GM12878 (cell line): ENCODE data around the gene C1orf35. TPM values are rescaled to one million over a fixed set of nuclear protein-coding genes. Genes with fewer than 3 reads are reported as not detected.

ENCODE experiments used
- ATAC-seq: fragments of 200-7000 bp; cut with Tn5 transposase; 3 replicates; pipeline ENCODE4 v1.9.1; 2020; ENCODE audit warnings: mild to moderate bottlenecking, moderate library complexity
- BruUV-seq: library from RNA; stranded (reverse); fragments of 400-500 nt; replicated peaks from 2 replicates; lab custom pipeline; 2021; lab: Mats Ljungman, UMichigan
- CTCF ChIA-PET: fragments of 300-600 bp; sonication (Branson Sonifier 250); formaldehyde crosslinking; extraction: SDS; loops from one replicate; lab custom pipeline; 2021; ENCODE audit warnings: inconsistent platforms; lab: Yijun Ruan, JAX
- POLR2A ChIA-PET: fragments of 350-600 bp; formaldehyde crosslinking; extraction: SDS; loops from one replicate; lab custom pipeline; 2021; ENCODE audit warnings: inconsistent platforms; lab: Charles Lee
- RAD21 ChIA-PET: fragments of 300-600 bp; sonication (Branson Sonifier 250); formaldehyde crosslinking; loops from one replicate; lab custom pipeline; 2023; ENCODE audit warnings: antibody characterized with exemption; ENCODE audit not compliant: unreplicated experiment; lab: Charles Lee
- SMC1A ChIA-PET: fragments of 300-600 bp; sonication (Branson Sonifier 250); formaldehyde crosslinking; loops from one replicate; lab custom pipeline; 2023; ENCODE audit not compliant: unreplicated experiment, uncharacterized antibody; lab: Charles Lee
- DNase-seq: peaks from one replicate; pipeline ENCODE4 v3.0.0-alpha.2; 2011; ENCODE audit warnings: low read depth, low spot score
- FAIRE-seq: peaks from 3 replicates; lab custom pipeline; 2011; peaks lifted over from hg19 to GRCh38; lab: Jason Lieb, UNC
- H2AFZ ChIP-seq: 2 replicates; pipeline ENCODE4 v1.6.0; 2011; ENCODE audit warnings: low read depth, low read length, control low read depth; ENCODE audit not compliant: control insufficient read depth
- H3K27ac ChIP-seq: 2 replicates; pipeline ENCODE4 v1.5.1; 2011; ENCODE audit warnings: control low read depth; ENCODE audit not compliant: control insufficient read depth, insufficient read depth
- H3K27me3 ChIP-seq, 2 experiments: replicated peaks in 1 of 2; 2 replicates each; pipeline versions ENCODE4 v1.6.0 to v1.6.1; 2011; ENCODE audit warnings: low read length in 1 of 2; ENCODE audit not compliant: control insufficient read depth in 2 of 2, insufficient read depth in 2 of 2
- H3K36me3 ChIP-seq, 2 experiments: 2 replicates each; pipeline ENCODE4 v1.5.1; 2011; ENCODE audit warnings: low read length in 1 of 2; ENCODE audit not compliant: control insufficient read depth in 2 of 2, insufficient read depth in 2 of 2
- H3K4me1 ChIP-seq: 2 replicates; pipeline ENCODE4 v1.6.1; 2011; ENCODE audit warnings: mild to moderate bottlenecking, low read length, moderate library complexity, mixed read lengths; ENCODE audit not compliant: control insufficient read depth, insufficient read depth
- H3K4me2 ChIP-seq: 2 replicates; pipeline ENCODE4 v1.6.0; 2011; ENCODE audit warnings: control low read depth; ENCODE audit not compliant: control insufficient read depth, insufficient read depth
- H3K4me3 ChIP-seq: fragments of 200-600 bp; sonication (generic); 2 replicates; pipeline ENCODE4 v1.5.1; 2016
- H3K79me2 ChIP-seq: 2 replicates; pipeline ENCODE4 v1.6.0; 2011; ENCODE audit warnings: low read length; ENCODE audit not compliant: control insufficient read depth, insufficient read depth
- H3K9ac ChIP-seq: 2 replicates; pipeline ENCODE4 v1.8.0; 2011; ENCODE audit warnings: low read length, control low read depth, mixed read lengths; ENCODE audit not compliant: control insufficient read depth, insufficient read depth
- H3K9me3 ChIP-seq: replicated peaks from 3 replicates; pipeline ENCODE4 v1.5.1; 2011; ENCODE audit warnings: mild to moderate bottlenecking, low read length; ENCODE audit not compliant: control insufficient read depth, insufficient read depth
- H4K20me1 ChIP-seq: 2 replicates; pipeline ENCODE4 v1.6.0; 2011; ENCODE audit not compliant: control insufficient read depth, insufficient read depth
- ATF2 ChIP-seq: IDR thresholded peaks from 2 replicates; pipeline ENCODE4 v1.6.1; 2012; ENCODE audit warnings: low read length, inconsistent platforms
- BCL3 ChIP-seq: IDR thresholded peaks from 2 replicates; pipeline ENCODE4 v1.6.1; 2011; ENCODE audit warnings: borderline replicate concordance, low read depth, mild to moderate bottlenecking, moderate library complexity, low read length; ENCODE audit not compliant: insufficient read depth, poor library complexity, severe bottlenecking
- CEBPB ChIP-seq, 2 experiments: fragments of 150-350 bp in 1 of 2; IDR thresholded peaks; 2 replicates each; pipeline ENCODE4 v1.6.1; 2012 to 2014; ENCODE audit warnings: low read depth in 2 of 2, low read length in 2 of 2, borderline replicate concordance in 1 of 2, inconsistent platforms in 1 of 2
- DPF2 ChIP-seq: fragments of 450-650 bp; IDR thresholded peaks from 2 replicates; pipeline ENCODE4 v1.6.1; 2017; ENCODE audit warnings: mild to moderate bottlenecking
- HDGF ChIP-seq: fragments of 450-650 bp; IDR thresholded peaks from 2 replicates; pipeline ENCODE4 v1.6.1; 2016; ENCODE audit warnings: antibody characterized with exemption
- IRF4 ChIP-seq: IDR thresholded peaks from 2 replicates; pipeline ENCODE4 v1.6.1; 2011; ENCODE audit warnings: low read depth, low read length
- MEF2A ChIP-seq: IDR thresholded peaks from 2 replicates; pipeline ENCODE4 v1.6.1; 2011; ENCODE audit warnings: low read depth, mild to moderate bottlenecking, low read length, moderate library complexity; ENCODE audit not compliant: insufficient read depth
- MEF2B ChIP-seq: fragments of 450-650 bp; IDR thresholded peaks from 2 replicates; pipeline ENCODE4 v1.6.1; 2018; ENCODE audit warnings: mild to moderate bottlenecking, moderate library complexity; ENCODE audit not compliant: partially characterized antibody, poor library complexity, severe bottlenecking
- NFIC ChIP-seq: IDR thresholded peaks from 2 replicates; pipeline ENCODE4 v1.6.1; 2012; ENCODE audit warnings: low read depth, mild to moderate bottlenecking, inconsistent platforms, low read length, moderate library complexity
- NRF1 ChIP-seq: conservative IDR thresholded peaks from 2 replicates; pipeline ENCODE4 v1.6.1; 2011; ENCODE audit warnings: mild to moderate bottlenecking, low read depth, low read length, improper control_type of control experiment
- RCOR1 ChIP-seq: conservative IDR thresholded peaks from 2 replicates; pipeline ENCODE4 v1.6.1; 2012; ENCODE audit warnings: low read depth, low read length, improper control_type of control experiment
- SUZ12 ChIP-seq: fragments of 200-600 bp; sonication (generic); IDR thresholded peaks from one replicate; pipeline ENCODE4 v1.6.1; 2018; ENCODE audit warnings: antibody characterized with exemption, mild to moderate bottlenecking; ENCODE audit not compliant: unreplicated experiment
- USF1 ChIP-seq: IDR thresholded peaks from 2 replicates; pipeline ENCODE4 v1.6.1; 2011; ENCODE audit warnings: borderline replicate concordance, low read depth, mild to moderate bottlenecking, moderate library complexity, mixed read lengths, low read length; ENCODE audit not compliant: insufficient read depth; ENCODE audit errors: extremely low read length
- ZBTB33 ChIP-seq: fragments of 450-650 bp; IDR thresholded peaks from 2 replicates; pipeline ENCODE4 v1.6.1; 2017; ENCODE audit warnings: mild to moderate bottlenecking
- ZSCAN29 ChIP-seq: fragments of 450-650 bp; IDR thresholded peaks from 2 replicates; pipeline ENCODE4 v1.6.1; 2017; ENCODE audit warnings: mild to moderate bottlenecking, moderate library complexity
- WGBS: methylation state at CpG from one replicate; pipeline ENCODE4 v1.1.6; 2016; ENCODE audit warnings: low lambda C conversion rate; ENCODE audit not compliant: insufficient replicate concordance, insufficient coverage; ENCODE audit errors: missing lambda C conversion rate; 5-methylcytosine and 5-hydroxymethylcytosine counted together
- in situ Hi-C: fragments of 300-500 bp; cut with MboI; formaldehyde crosslinking; loops from 9 replicates; pipeline ENCODE4 v1.14.3; 2018; ENCODE audit warnings: mixed read lengths
- intact Hi-C: fragments of 100-400 bp; cut with micrococcal nuclease; formaldehyde crosslinking; loops from one replicate; pipeline ENCODE4 v1.14.2; 2022; ENCODE audit not compliant: unreplicated experiment
- polyA plus RNA-seq, 11 experiments: library from polyadenylated mRNA; depleted of rRNA in 4 of 11; unstranded in 6 of 11; stranded (reverse) in 5 of 11; fragments of >200 nt; fragmentation: Nextera tagmentation in 4 of 11; fragmentation: Illumina TruSeq in 1 of 11; extraction: Ambion mirVana in 4 of 11; extraction: Trizol in 1 of 11; gene quantifications; 1 replicate in 1 of 11; 2 replicates in 10 of 11; pipeline versions ENCODE4 v1.2.1 to v1.2.3, GENCODE V29; 2011 to 2016; ENCODE audit warnings: inconsistent platforms in 2 of 11, missing spikeins in 2 of 11, low read depth in 1 of 11
- total RNA-seq, 4 experiments: library from RNA; depleted of rRNA in 3 of 4; stranded (reverse); fragments of >200 nt in 3 of 4; fragmentation: Illumina TruSeq in 1 of 4; extraction: Trizol in 1 of 4; gene quantifications; 2 replicates each; pipeline versions ENCODE4 v1.2.1 to v1.2.3, GENCODE V29; 2013 to 2021

Gene C1orf35
- total and polyA plus RNA-seq, 10 of the 15 experiments (the other 5 are each of a cell fraction or from before 2014, with no cell fraction given) = 2.5 to 27.0 (median 10.6) TPM

- Histone ChIP-seq H3K79me2 (no peaks in the 10 kb centered on the region), H3K27me3 (no peaks in the 10 kb centered on the region), H4K20me1 (no peaks in the 10 kb centered on the region), H2AFZ (no peak overlapping the region), H3K9ac (no peak overlapping the region), H3K9me3 (no peaks in the 10 kb centered on the region; the same call in 2 of the 3 replicates), H3K4me3 (no peak overlapping the region), H3K27ac (no peak overlapping the region), H3K4me2 (no peak overlapping the region), H3K4me1 (no peaks in the 10 kb centered on the region), H3K36me3 (no peaks in the 10 kb centered on the region)
- DNase-seq (no peak), ATAC-seq (no peak), FAIRE-seq (no peak)
- RAD21 ChIA-PET = no interaction called here
- intact Hi-C loops (no loop called here), in situ Hi-C loops (no loop called here)
- no peak for TF ChIP-seq ZBTB33
- no peak for TF ChIP-seq USF1
- TF ChIP-seq CEBPB (IDR thresholded peaks at IDR 0.05; ENCODE audit: borderline replicate concordance in 1 of 2, low read depth in 2 of 2, low read length in 2 of 2) = no peak
- TF ChIP-seq RCOR1 = no peak
- TF ChIP-seq ATF2 = no peak
- TF ChIP-seq SUZ12 = no peak
- no peak for TF ChIP-seq MEF2A
- no peak for TF ChIP-seq DPF2
- TF ChIP-seq NFIC = no peak
- TF ChIP-seq NRF1 = no peak
- no peak for TF ChIP-seq IRF4
- no peak for TF ChIP-seq HDGF
- no peak for TF ChIP-seq MEF2B
- no peak for TF ChIP-seq ZSCAN29
- no peak for TF ChIP-seq BCL3
- POLR2A ChIA-PET = interaction anchor here (0.6 to 0.7 kb wide), 2 partner anchors 14 to 361 kb away, joined by 3 to 4 read pairs; no protein-coding TSS in a partner anchor
- SMC1A ChIA-PET = interaction anchor here (1.2 to 1.4 kb wide), 2 partner anchors 8 to 13 kb away, joined by 3 to 4 read pairs; no protein-coding TSS in a partner anchor
- WGBS = 22% methylated on average over 2 of the region's 2 CpGs
- CTCF ChIA-PET = interaction anchor here (0.7 to 2.2 kb wide), 5 partner anchors 12 to 124 kb away, joined by 3 to 7 read pairs (median 3); partner anchors contain the start of gene ARF1
- BruUV-seq = no TSS peak
Measured at GRCh38 chr1:228123505-228123904, 20.4 kb upstream of the C1orf35 start.
